ENCODE results near the gene ZNF217. TPM values are rescaled to one million over a fixed set of nuclear protein-coding genes. Genes with fewer than 3 reads are reported as not detected.
"Not testable (repeated sequence)": the region's sequence is repeated elsewhere in the genome, so short reads cannot be mapped to it uniquely, and the experiment has no call there.

The ZNF217 gene
- total RNA-seq, 1 experiment from 2014 or later: 33.8 TPM

GRCh38 chr20:53590608-53591007, 3.0 kb downstream of the ZNF217 start:
- DNase-seq (ENCODE audit: low read depth, low spot score): not testable (repeated sequence)

GRCh38 chr20:53590122-53590521, 3.5 kb downstream of the ZNF217 start:
- POLR2A ChIA-PET; H3K27me3 ChIP-seq (ENCODE audit: insufficient read depth, low read length); H3K4me3 ChIP-seq (replicated peaks in 1 of 2; ENCODE audit: low read depth in 1 of 2, low read length in 2 of 2); DNase-seq (ENCODE audit: low read depth, low spot score); H3K9me3 ChIP-seq (ENCODE audit: control insufficient read depth in 1 of 2, insufficient read depth in 1 of 2, low read depth in 1 of 2, low read length in 2 of 2); H3K9ac ChIP-seq (ENCODE audit: low read length); ATAC-seq; H3K4me2 ChIP-seq (ENCODE audit: low read length); H4K20me1 ChIP-seq (ENCODE audit: insufficient read depth); BruUV-seq (replicated peaks); H3K27ac ChIP-seq (ENCODE audit: low read depth, low read length); RAD21 ChIA-PET (ENCODE audit: low non-redundant PET in 1 of 2, low total read pairs in 2 of 2, uncharacterized antibody in 2 of 2, unreplicated experiment in 2 of 2); H3K36me3 ChIP-seq (ENCODE audit: control insufficient read depth in 1 of 2, insufficient read depth in 2 of 2, low read length in 2 of 2); H2AFZ ChIP-seq (ENCODE audit: low read depth, low read length, poor library complexity, severe bottlenecking); H3K9me2 ChIP-seq (ENCODE audit: insufficient read depth): not testable (repeated sequence)
- CTCF ChIA-PET: interaction anchor here (0.6 to 1.1 kb wide), 2 partner anchors 10 to 325 kb away, joined by 4 to 5 read pairs; no protein-coding TSS in a partner anchor
- intact Hi-C loops (cut with micrococcal nuclease): loop anchor here (5.0 kb wide), 1 partner anchor 277 kb away; no protein-coding TSS in a partner anchor
- H3K4me1 ChIP-seq (ENCODE audit: control insufficient read depth in 1 of 2, insufficient read depth in 2 of 2, low read length in 2 of 2): peaks cover 11 to 24% of the 10 kb centered on the region in 2 experiments
- H3K79me2 ChIP-seq (ENCODE audit: insufficient read depth, low read length): peaks cover 81% of the 10 kb centered on the region

More at GRCh38 chr20:53590608-53591007, 3.0 kb downstream of the ZNF217 start:
- Histone ChIP-seq H3K79me2 (ENCODE audit: insufficient read depth, low read length) (peaks cover 76% of the 10 kb centered on the region), H3K4me1 (ENCODE audit: control insufficient read depth in 1 of 2, insufficient read depth in 2 of 2, low read length in 2 of 2) (peaks cover 11 to 26% of the 10 kb centered on the region in 2 experiments), H3K4me2 (ENCODE audit: low read length) (peak overlapping the region; percentile 77; the same call in 1 of the 2 replicates), H3K9ac (ENCODE audit: low read length) (0 out of 2 replicates have a peak overlapping the region, but pooled peaks have one; percentile 35)
- H3K36me3 ChIP-seq (ENCODE audit: control insufficient read depth in 1 of 2, insufficient read depth in 2 of 2, low read length in 2 of 2); RAD21 ChIA-PET (ENCODE audit: low non-redundant PET in 1 of 2, low total read pairs in 2 of 2, uncharacterized antibody in 2 of 2, unreplicated experiment in 2 of 2); H3K9me2 ChIP-seq (ENCODE audit: insufficient read depth); H3K27me3 ChIP-seq (ENCODE audit: insufficient read depth, low read length); H2AFZ ChIP-seq (ENCODE audit: low read depth, low read length, poor library complexity, severe bottlenecking); H4K20me1 ChIP-seq (ENCODE audit: insufficient read depth); H3K4me3 ChIP-seq (replicated peaks in 1 of 2; ENCODE audit: low read depth in 1 of 2, low read length in 2 of 2); BruUV-seq (replicated peaks); H3K9me3 ChIP-seq (ENCODE audit: control insufficient read depth in 1 of 2, insufficient read depth in 1 of 2, low read depth in 1 of 2, low read length in 2 of 2); ATAC-seq; POLR2A ChIA-PET; H3K27ac ChIP-seq (ENCODE audit: low read depth, low read length): not testable (repeated sequence)
- intact Hi-C loops (cut with micrococcal nuclease): loop anchor here (5.0 kb wide), 1 partner anchor 277 kb away; no protein-coding TSS in a partner anchor
- CTCF ChIA-PET: interaction anchor here (0.6 kb wide), 2 partner anchors 8 to 56 kb away, joined by 3 read pairs; no protein-coding TSS in a partner anchor

GRCh38 chr20:53589321-53590065, 4.1 kb downstream of the ZNF217 start:
- intact Hi-C loops (cut with micrococcal nuclease): loop anchor here (5.0 kb wide), 1 partner anchor 278 kb away; no protein-coding TSS in a partner anchor
- H3K9me2 ChIP-seq (ENCODE audit: insufficient read depth); H3K4me3 ChIP-seq (replicated peaks in 1 of 2; ENCODE audit: low read depth in 1 of 2, low read length in 2 of 2); H3K9me3 ChIP-seq (ENCODE audit: control insufficient read depth in 1 of 2, insufficient read depth in 1 of 2, low read depth in 1 of 2, low read length in 2 of 2); BruUV-seq (replicated peaks); ATAC-seq; H3K27ac ChIP-seq (ENCODE audit: low read depth, low read length); H3K9ac ChIP-seq (ENCODE audit: low read length); H4K20me1 ChIP-seq (ENCODE audit: insufficient read depth); RAD21 ChIA-PET (ENCODE audit: low non-redundant PET in 1 of 2, low total read pairs in 2 of 2, uncharacterized antibody in 2 of 2, unreplicated experiment in 2 of 2); H2AFZ ChIP-seq (ENCODE audit: low read depth, low read length, poor library complexity, severe bottlenecking); H3K4me2 ChIP-seq (ENCODE audit: low read length); DNase-seq (ENCODE audit: low read depth, low spot score); H3K36me3 ChIP-seq (ENCODE audit: control insufficient read depth in 1 of 2, insufficient read depth in 2 of 2, low read length in 2 of 2); H3K27me3 ChIP-seq (ENCODE audit: insufficient read depth, low read length); POLR2A ChIA-PET: not testable (repeated sequence)
- CTCF ChIA-PET: interaction anchor here (0.6 to 1.1 kb wide), 2 partner anchors 9 to 325 kb away, joined by 4 to 5 read pairs; no protein-coding TSS in a partner anchor
- H3K4me1 ChIP-seq (ENCODE audit: control insufficient read depth in 1 of 2, insufficient read depth in 2 of 2, low read length in 2 of 2): peaks cover 11 to 18% of the 10 kb centered on the region in 2 experiments
- peaks cover 87% of the 10 kb centered on the region for H3K79me2 ChIP-seq (ENCODE audit: insufficient read depth, low read length)

GRCh38 chr20:53587157-53587703, 6.4 kb downstream of the ZNF217 start:
- CTCF ChIA-PET; BruUV-seq (replicated peaks); H2AFZ ChIP-seq (ENCODE audit: low read depth, low read length, poor library complexity, severe bottlenecking); H3K9me3 ChIP-seq (ENCODE audit: control insufficient read depth in 1 of 2, insufficient read depth in 1 of 2, low read depth in 1 of 2, low read length in 2 of 2); H3K4me3 ChIP-seq (replicated peaks in 1 of 2; ENCODE audit: low read depth in 1 of 2, low read length in 2 of 2); H3K4me2 ChIP-seq (ENCODE audit: low read length); H3K9me2 ChIP-seq (ENCODE audit: insufficient read depth); DNase-seq (ENCODE audit: low read depth, low spot score); H3K27ac ChIP-seq (ENCODE audit: low read depth, low read length); H3K9ac ChIP-seq (ENCODE audit: low read length); intact Hi-C loops (cut with micrococcal nuclease); H3K36me3 ChIP-seq (ENCODE audit: control insufficient read depth in 1 of 2, insufficient read depth in 2 of 2, low read length in 2 of 2); H4K20me1 ChIP-seq (ENCODE audit: insufficient read depth); H3K27me3 ChIP-seq (ENCODE audit: insufficient read depth, low read length); POLR2A ChIA-PET; ATAC-seq: not testable (repeated sequence)
- Histone ChIP-seq H3K4me1 (ENCODE audit: control insufficient read depth in 1 of 2, insufficient read depth in 2 of 2, low read length in 2 of 2) (peaks cover 11 to 17% of the 10 kb centered on the region in 2 experiments), H3K79me2 (ENCODE audit: insufficient read depth, low read length) (peaks cover 96% of the 10 kb centered on the region)
- RAD21 ChIA-PET (ENCODE audit: low non-redundant PET in 1 of 2, low total read pairs in 2 of 2, uncharacterized antibody in 2 of 2, unreplicated experiment in 2 of 2): interaction anchor here in 1 of 2 experiments (0.6 kb wide), 1 partner anchor 328 kb away, joined by 3 read pairs; no protein-coding TSS in a partner anchor
